Subcutaneous adipose tissue (tissue), 4 donors: ENCODE results near the gene ZBTB7A. TPM values are rescaled to one million over a fixed set of nuclear protein-coding genes. Genes with fewer than 3 reads are reported as not detected.

Experiments used
- total RNA-seq, 4 donors: library from RNA; depleted of rRNA; stranded (reverse); fragments of >200 nt; gene quantifications; one replicate each; pipeline ENCODE4 v1.1.0, GENCODE V29; 2016
- TF ChIP-seq, protein P1 (sequence below): fragments of 450-650 bp; IDR thresholded peaks from one replicate; pipeline ENCODE4 v1.5.1; 2016; ENCODE audit warnings: low read depth, mild to moderate bottlenecking, control low read depth, antibody characterized with exemption, moderate library complexity

The ZBTB7A gene
- total RNA-seq, 4 donors from 2014 or later, result 14.2 to 63.9 (median 28.7) TPM

DNA sequence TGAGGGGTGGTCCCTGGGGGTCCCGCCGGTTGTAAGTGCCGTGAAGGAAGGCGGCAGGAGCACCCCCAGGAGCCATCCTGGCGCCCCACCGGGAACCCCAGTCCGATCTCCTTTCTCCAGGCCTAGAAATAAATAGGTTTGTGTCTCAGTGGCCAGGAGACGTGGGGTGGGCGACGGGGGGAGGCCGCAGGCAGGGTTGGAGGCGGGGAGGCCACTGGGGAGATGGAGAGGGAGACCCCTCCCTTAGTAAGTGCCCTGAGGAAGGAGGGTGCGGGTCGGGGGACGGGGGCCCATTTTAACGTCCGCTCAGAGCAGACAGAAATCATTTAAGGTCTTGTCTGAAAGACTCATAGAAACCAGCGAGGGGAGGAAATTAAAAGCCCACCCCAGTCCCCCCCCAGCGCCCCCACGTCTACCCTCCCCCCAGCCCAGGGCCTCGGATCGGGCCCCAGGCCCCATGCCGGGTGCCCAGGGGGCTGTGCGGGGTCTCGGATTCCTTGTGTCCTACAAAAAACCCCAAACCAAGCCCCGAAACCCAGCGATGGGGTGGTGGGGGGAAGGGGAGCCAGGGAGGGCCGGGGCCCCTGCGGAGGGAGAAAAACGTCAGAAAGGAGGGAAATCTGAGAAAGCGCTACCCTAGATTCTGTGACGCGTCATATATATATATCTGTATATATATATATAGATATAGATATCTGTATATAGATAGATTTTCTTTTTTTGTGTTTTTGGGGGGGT is 19.6 kb downstream of the ZBTB7A start:
- TF ChIP-seq, protein P1, sequence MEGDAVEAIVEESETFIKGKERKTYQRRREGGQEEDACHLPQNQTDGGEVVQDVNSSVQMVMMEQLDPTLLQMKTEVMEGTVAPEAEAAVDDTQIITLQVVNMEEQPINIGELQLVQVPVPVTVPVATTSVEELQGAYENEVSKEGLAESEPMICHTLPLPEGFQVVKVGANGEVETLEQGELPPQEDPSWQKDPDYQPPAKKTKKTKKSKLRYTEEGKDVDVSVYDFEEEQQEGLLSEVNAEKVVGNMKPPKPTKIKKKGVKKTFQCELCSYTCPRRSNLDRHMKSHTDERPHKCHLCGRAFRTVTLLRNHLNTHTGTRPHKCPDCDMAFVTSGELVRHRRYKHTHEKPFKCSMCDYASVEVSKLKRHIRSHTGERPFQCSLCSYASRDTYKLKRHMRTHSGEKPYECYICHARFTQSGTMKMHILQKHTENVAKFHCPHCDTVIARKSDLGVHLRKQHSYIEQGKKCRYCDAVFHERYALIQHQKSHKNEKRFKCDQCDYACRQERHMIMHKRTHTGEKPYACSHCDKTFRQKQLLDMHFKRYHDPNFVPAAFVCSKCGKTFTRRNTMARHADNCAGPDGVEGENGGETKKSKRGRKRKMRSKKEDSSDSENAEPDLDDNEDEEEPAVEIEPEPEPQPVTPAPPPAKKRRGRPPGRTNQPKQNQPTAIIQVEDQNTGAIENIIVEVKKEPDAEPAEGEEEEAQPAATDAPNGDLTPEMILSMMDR, result no peak

DNA sequence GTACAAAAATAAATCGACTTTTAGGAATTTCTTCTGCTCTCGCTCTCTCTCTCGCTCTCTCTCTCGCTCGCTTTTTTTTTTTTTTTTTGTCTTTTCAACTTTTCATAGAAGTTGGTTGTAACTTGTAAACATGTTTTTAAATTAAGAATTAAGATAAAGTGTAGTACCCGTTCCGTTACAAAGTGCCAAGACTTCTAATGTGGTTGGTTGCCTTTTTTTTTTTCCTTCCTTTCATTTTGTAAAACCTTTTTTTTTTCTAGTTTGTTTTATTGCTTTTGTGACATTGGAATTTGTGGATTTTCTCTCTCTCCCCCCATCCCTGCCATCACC is 20.4 kb downstream of the ZBTB7A start:
- TF ChIP-seq, protein P1, result no peak

DNA sequence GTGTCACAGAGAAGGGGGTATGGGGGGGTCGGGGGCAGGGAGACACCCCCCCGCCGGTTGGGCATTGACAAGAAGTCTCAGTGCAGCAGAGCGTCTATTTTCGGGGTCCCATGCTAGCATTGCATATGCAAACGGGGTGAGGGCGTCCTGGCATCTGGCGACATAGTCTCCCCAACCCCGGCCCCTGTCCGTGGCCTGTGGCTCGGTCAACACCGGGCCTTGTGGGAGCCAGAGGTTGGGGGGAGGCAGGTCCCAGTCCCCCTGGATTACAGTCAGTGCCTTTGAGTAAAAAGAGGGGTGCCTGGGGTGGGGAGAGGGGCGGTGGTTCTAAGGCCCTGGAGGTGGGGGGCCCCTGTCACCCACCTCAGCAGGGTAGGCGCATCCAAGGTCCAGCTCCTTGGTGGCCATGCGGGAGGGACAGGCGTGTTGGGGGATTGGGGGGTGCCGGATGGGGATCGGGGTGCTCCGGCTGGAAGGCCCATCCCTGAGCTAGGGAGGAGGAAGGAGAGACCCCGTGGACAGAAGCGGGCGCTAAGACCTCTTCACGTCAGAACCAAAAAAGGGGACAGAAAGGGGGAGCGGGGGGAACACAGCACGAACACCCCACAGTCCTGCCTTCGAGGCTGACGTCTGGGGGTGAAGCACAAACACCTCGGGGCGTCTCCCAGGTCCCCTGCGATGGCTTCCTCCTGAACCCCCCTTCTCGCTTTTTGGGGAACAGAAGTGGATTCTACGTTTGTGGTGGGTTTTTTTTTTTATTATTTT is 20.9 kb downstream of the ZBTB7A start:
- TF ChIP-seq, protein P1, result no peak

DNA sequence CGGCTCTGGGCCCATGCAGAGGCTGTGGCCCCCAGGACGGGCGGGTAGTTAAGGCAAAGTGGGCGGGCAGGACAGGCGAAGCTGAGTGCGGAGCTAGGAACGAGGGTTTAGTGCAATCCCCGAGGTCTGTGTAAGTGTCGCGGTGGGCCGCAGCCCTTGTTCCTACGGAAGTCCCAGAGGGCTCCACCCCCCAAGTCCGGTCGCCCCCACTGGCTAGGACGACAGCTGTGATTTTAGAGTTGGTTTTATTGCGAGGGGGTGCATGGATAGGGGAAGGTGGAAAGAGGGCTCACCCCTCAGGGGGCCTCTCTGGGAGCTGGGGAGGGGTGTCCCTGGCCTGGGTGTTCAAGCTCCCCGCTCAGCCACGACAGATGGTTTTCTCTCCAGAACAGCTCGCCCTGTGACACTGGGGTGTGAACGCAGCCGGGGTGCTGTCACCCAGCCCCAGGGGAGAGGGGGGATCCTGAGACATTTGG is 21.7 kb downstream of the ZBTB7A start:
- TF ChIP-seq, protein P1, result no peak

DNA sequence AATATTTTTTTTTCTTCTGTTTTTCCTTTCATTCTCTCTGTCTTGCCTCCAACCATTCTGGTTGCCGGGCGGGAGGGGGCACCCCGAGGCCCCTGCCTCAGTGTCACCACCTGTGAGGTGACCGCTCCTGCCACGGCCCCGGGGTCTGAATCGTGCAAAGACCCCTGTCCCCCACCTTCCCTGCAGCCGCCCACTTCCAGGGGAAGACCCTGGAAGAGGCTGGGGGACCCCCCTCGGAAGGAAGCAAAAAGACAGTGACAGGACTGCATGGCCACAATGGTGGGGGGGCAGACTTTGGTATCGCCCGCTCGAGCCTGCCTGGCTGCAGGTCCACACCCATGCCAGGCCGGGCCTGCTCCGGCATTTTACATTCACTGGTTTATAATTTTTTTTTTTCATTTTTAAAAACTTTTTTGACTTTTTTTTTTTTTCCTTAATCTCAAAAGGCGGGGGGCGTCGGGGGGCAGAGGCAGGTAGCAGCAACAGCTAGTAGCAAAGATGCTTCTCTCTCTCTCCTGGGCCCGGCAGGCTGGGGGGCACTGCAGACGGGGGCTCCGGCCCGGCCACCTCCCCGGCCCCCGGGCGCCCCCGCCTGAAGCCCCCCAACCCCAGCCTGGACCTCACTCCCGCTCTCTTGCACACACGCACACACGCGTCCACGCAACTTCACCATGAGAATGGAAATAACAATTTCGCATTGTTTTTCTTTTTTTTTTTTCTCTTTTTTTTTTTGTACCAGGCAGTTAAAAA is 22.6 kb downstream of the ZBTB7A start:
- TF ChIP-seq, protein P1, result no peak

DNA sequence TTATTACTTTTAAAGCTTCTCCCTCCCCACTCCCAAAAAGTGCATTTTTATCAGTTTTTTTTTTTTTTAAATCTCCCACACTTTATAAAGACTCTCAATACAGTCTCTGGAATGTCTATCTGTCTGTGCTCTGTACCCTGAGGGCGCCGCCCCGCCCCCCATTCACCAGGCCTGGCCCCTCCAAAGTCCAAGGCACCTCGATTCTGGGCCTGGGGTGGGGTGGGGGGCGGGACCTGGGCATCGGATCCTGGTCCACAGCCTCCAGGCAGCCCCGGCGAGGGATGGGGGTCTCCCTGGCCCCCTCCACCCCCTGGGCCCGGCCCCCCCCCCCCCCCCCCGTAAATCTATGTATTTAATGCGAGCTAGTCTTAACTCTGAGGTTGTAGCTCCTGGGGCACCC is 23.3 kb downstream of the ZBTB7A start:
- TF ChIP-seq, protein P1, result no peak

DNA sequence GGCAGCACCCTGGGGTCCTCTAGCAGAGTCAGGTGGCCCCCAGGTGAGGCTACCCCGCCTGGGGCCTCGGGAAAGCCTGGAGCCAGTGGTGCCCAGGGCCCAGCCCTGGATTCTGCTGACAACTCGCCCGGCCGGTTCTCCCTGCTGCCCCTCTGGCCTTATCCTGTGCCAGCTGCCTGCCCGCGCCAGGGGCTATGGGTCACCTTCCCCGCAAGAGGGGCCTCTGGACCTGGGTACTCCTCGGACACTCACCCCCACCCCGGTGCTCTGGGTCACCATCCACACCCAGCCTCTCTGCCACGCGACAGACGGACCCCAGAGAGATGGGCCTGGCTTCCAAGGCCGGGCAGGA is 24.0 kb downstream of the ZBTB7A start:
- TF ChIP-seq, protein P1, result no peak
